ENCODE measurements around the gene SH3PXD2A.

The SH3PXD2A gene

GRCh38 chr10:103552856-103553742, 302.3 kb downstream of the SH3PXD2A start:
- DNase-seq, result no peak

- DNase-seq, result no peak
Measured at GRCh38 chr10:103551619-103552602, 303.5 kb downstream of the SH3PXD2A start.

GRCh38 chr10:103550229-103550628, 305.1 kb downstream of the SH3PXD2A start:
- DNase-seq, result no peak

- DNase-seq, result no peak
Measured at GRCh38 chr10:103549349-103549685, 306.1 kb downstream of the SH3PXD2A start.

GRCh38 chr10:103548581-103549348, 306.6 kb downstream of the SH3PXD2A start:
- peak; percentile 67 for DNase-seq

GRCh38 chr10:103548006-103548405, 307.4 kb downstream of the SH3PXD2A start:
- no peak for DNase-seq

GRCh38 chr10:103547391-103547946, 307.9 kb downstream of the SH3PXD2A start:
- no peak for DNase-seq

- DNase-seq, result no peak
Measured at GRCh38 chr10:103546401-103546800, 309.0 kb downstream of the SH3PXD2A start.

- no peak for DNase-seq
Measured at GRCh38 chr10:103545771-103546281, 309.6 kb downstream of the SH3PXD2A start.

GRCh38 chr10:103545366-103545765, 310.0 kb downstream of the SH3PXD2A start:
- no peak for DNase-seq

GRCh38 chr10:103544657-103545310, 310.6 kb downstream of the SH3PXD2A start:
- no peak for DNase-seq

Measured in NCI-H1092 treated with DMSO at 0.1 percent for 48 hours (cell line).